Suppressor macrophage (primary cell): Measurements from ENCODE around the gene NIPA2.
A peak's percentile ranks its signal among the peaks of the same experiment; 100 is the strongest.

Experiments
- DNase-seq, 4 experiments: peaks; one replicate each; pipeline ENCODE4 v3.0.0-alpha.2; 2020 to 2022

Gene NIPA2

DNA sequence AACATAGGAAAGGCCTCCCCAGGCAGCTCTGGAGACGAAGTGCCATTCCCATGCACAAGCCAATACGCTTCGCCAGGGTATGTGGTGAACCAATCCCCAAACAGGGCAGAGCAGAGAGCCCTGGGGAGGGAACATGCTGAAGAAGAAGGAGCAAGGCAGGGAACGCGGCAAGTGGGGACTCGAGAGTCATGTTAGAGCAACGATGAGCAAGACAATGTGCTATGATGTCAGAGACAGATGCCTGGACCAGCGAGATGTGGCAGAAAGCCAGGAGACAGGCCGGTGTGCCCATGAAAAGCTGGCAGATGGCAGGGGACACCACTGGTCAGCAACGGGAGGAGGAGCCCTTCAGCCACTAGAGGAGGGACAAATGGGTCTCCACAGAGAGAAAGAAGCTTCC lies 39.6 kb downstream of the NIPA2 start:
- no peak for DNase-seq

DNA sequence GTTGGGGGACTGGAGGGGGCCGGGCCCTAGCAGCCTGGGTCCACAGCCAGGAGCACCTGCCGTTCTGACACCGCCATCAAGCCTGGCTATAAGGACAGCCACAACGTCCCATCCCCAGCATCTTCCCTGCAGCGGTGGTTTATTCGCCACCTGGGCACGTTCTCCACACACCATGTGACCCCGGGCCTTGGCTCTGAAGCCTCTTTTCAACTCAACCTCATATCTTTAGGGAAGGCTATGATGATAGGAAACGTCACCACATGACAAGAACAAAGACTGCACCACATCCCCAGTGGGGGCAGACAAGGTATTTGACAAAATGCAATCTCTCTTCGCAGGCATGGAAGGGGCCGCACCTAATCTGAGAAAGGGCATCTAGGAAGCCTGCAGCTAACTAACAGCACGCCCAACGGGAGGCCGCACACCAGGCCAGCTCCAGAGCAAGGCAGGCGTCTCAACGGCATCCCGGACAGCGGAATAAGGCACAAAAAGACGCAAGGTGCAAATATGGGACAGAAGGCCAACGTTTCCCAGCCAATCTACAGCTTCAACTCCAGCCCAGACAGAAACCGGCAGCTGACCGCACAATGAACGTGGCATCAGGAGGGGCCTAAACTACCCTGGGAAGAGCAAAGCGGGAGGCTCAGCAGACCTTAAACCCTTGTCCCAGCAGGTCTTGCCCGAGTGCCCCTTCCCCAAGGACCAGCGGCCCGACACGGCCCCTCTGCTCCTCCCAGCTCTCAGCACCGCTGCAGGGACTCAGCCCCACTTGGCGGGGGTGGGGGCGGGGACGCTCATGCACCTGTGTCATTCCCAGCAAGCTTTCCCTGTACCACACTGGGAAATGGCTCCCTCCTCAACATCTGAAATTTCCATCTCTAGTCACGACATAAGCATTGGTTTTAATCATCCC lies 41.9 kb downstream of the NIPA2 start:
- no peak for DNase-seq

DNA sequence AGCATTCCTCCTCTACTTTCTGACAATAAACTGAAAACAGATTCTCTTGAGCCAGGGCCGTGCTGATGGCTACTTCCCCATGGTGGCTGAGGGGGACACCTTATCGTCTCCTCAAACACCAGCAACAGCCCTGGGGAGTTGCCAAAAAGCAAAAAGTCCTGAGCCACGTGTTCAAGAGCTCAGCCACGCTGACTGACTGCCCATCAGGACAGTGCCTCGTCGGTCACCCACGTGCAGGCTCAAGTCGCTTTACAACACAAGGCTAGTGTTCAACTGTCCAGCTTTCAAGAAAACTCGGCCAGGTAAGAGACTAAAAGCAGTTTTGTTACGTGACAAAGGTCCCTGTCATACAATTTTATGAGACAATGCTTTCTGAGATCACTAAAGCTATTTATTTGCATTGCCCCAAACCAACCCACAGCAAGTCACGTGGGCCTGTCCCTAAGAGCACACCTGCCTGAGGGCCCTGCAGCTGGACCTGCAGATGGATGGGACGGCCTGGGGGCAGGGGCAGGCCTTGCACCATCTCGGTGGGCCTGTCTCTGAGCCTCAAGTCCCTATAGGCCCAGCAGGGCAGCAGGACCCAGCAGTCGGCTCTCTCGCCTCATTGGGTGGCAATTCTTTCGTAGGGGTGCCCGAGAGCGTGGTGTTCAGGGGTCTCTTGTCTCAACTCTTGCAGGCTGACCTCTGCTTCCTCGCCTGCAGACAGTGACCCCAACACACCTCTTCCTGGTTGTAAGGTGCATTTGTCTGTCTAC lies 42.7 kb downstream of the NIPA2 start:
- no peak for DNase-seq

DNA sequence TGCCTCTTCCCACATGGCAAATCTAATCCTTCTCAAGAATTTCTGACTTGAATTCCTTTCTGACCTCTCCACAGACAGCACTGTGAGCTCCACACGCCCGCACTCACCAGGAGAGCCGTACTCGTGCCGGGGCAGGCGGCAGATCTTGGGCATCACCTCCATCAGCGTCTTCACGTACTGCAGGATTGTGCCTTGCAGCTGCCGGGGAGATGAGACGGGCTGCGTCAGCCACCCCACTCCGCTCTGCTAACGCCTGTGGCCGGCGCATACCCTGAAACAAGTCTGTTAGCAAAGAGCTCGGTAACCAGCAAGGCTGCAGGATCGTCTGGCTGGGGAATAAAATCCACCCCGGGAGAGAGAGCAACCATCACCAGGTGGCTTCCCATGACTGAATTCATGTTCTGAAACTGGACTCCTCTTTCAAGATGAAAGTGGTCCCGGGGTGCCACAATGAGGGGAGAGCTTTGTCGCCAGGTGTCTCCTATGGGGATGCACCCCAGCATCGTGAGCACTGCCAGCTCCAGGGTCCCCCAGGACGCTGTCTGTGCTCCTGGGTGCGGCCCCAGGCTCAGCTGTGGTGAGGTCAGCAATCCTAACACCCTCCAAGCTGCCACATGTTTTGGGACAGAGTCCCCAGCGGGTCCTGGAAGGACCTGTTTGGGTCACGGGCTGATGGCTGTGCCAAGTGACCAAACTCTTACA lies 43.4 kb downstream of the NIPA2 start:
- no peak for DNase-seq

DNA sequence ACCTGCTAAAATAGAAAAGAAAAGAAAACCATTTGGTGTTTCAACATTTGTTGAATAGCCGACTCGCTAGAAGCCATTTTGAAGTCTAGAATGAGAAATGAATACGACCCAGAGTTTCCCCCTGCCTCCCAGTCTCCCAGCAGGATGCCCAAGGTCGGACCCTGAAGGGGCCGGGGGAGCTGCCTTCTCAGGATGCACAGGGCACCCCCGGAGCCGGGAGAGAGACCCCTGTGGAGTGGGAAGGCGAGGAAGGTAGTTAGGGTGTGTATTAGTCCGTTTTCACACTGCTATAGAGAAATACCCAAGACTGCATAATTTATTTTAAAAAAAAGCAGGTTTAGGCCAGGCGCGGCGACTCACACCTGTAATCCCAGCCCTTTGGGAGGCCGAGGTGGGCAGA lies 44.7 kb downstream of the NIPA2 start:
- DNase-seq = no peak

DNA sequence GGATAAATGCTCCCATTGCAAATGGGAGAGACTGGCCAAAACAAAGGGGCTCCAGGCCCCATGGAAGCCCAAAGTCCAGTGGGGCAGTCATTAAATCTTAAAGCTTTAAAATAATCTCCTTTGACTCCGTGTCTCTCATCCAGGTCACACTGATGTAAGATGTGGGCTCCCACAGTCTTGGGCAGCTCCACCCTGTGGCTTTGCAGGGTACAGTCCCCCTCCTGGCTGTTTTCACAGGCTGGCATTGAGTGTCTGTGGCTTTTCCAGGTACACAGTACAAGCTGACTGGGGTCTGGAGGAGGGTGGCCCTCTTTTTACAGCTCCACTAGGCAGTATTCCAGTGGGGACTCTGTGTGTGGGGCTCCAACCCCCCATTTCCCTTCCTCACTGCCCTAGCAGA lies 45.9 kb downstream of the NIPA2 start:
- DNase-seq = no peak

DNA sequence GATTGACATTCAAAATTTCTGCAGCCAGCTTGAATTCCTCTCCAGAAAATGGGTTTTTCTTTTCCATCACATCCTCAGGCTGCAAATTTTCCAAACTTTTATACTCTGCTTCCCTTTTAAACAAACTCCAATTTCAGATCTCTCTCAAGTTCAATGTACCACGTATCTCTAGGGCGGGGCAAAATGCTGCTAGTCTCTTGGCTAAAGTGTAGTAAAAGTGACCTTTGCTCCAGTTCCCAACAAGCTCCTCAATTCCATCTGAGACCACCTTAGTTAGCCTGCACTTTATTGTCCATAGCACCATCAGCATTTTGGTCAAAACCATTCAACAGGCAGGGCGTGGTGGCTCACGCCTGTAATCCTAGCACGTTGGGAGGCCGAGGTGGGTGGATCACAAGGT lies 46.7 kb downstream of the NIPA2 start:
- DNase-seq = no peak

DNA sequence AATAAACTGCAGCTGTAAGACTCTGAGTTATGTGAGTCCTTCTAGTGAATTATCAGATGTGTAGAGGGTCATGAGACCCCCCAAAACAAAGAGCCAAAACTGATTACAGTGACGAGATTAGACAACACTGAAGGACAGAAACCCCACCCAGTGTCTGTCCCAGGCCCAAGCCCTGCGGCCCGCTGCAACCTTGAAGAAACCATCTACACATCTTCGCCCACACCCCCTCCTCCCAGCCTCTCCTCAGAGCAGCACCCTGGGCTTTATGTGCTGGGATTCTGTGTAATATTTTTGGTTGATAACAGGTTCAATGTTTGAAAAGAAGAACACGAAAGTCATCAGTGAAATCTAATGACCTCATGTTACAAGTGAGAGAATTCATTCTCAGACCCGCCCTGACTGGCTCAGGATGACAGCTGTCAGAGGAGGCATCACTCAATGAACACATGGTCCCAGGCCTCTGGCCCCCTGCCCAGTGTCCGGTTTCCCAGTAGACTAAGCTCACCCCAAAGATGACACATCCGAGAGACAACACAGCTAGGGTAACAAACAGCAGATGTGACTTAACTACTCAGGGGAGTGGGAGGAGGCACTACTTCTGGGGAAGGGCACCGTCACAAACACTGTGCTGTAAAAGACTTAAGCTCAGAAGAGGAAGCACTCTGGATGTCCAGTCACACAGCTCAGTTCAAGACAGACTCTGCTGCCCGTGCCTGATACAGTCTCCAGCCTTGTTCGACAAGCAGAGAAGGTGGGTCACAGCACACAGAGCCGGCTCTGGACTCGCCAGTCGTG lies 48.9 kb downstream of the NIPA2 start:
- peak; percentile 86 to 96 (median 90) for DNase-seq

DNA sequence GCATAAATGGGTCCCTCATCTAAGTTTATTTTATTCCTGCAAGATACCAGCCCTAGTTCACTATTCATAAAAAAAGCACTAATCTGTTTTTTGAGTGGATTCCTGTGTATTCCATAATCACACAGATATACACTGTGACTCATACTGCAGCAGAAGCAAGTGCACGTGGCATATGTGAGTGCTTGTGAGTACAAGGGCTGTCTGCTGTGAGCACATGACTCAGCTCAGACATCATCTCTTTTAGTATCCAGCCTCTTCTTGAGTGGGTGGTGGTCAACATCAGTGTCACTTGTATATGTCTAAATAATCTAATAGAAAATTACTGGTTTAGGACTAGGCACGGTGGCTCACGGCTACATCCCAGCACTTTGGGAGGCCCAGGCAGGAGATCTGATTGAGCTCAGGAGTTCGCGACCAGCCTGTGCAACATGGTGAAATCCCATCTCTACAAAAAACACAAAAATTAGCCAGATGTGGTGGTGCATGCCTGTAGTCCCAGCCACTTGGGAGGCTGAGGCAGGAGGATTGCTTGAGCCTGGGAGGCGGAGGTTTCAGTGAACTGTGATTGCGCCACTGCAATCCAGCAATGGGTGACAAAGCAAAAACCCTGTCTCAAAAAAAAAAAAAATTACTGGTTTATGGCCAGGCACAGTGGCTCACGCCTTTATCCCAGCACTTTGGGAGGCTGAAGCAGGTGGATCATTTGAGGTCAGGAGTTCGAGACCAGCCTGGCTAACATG lies 49.8 kb downstream of the NIPA2 start:
- DNase-seq = peak; percentile 77 to 94 (median 83)

DNA sequence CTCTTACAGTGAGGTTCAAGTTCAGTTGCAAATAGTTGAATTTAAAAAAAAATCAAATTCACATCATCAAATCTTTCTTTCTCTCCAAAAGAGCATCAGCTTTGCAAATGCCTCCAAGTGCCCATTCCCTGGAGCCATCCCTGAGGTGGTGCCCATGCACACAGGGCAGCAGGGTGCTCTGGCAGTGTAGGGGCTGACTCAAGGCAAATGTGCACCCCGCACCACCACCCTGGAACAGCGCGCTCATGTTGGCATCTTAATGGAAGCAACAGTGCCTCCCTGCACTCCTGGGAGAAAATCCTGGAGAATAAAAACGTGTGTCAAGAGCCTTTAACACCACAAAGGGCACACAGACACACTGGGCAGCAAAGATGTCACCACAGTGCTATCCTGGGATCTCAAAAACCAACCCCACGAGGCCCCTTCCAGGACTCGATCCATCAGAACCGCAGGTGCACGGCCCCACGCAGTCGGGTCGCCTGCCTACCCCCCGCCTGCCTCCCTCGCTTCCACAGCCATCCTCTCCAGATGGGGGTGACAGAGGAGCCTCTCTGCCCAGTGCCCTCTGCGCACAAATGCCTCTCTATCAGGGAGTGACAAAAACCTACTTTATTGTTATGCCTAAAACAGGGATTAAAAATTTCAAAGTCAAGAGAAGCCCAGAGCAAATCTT lies 50.8 kb downstream of the NIPA2 start:
- DNase-seq = no peak

DNA sequence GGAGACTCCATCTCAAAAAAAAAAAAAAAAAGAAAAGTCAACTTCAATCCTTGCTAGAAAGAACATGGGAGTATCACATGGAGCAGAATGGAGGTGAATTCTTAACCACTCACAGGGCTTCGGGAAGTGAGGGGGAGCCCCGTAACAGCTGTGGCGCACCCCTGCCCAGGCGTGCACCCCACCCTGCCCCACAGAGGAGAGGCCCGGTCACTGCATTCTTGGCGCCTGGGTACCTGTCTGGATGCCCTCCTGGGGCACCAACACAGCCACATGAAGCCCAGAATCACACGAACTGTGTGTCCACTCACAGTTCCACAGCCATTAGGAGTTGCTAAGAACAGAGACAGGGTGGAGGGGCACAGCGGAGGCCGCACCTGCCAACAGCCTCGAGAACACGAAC lies 51.8 kb downstream of the NIPA2 start:
- no peak for DNase-seq

DNA sequence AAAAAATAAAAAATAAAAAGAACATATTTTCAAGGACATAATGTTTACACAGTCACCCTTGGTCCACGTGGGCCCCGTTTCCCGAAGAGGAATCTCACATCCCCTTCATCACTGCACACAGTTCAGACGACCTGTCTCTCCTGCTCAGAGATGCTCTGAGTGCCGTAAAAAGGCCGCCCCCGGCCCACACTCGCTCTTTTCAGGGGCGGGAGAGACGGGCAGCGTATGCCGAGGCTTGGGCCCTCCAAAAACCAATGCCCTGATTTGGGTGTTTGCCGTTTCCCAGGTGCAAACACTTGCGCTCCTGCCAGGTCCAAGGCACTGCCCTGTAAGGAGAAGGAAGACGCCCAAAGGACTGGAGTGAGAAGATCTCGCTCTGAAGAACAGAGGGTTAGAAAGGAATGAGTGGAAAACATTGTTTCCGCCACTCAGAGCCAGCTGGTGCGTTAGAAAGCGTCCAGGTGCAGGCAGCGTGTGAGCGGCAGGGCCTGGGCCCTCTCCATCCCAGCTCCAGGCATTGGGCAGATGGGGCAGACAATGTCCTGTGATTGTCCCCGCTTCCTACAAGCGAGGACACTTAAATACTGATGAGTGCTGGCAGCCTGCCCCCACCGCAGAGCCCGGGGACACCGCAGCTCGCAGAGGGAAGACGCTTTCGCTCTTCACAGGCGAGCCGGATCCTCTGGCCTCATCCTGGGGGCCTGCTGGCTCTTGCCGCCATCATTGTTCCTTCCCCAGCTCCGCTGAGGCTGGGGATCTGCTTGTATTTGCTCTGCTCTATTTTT lies 53.2 kb downstream of the NIPA2 start:
- no peak for DNase-seq

DNA sequence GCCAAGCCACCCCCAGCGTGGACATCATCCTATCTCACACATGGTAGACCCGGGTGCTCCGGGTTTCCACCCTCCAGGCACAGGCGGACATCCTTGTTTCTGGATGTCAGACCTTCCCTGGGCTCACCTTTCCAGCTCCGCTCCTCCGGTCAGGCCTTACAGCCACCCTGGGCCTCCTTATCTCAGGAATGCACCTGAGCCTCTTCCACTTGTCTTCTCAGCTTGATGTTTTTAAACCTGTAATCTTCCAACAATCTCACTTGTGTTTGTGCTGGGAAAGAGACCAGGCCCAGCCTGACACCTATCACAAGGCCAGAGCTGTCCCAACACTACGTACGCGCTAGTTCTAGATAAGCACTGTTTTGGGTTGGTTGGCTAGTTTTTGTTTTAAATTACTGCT lies 53.9 kb downstream of the NIPA2 start:
- DNase-seq = no peak

DNA sequence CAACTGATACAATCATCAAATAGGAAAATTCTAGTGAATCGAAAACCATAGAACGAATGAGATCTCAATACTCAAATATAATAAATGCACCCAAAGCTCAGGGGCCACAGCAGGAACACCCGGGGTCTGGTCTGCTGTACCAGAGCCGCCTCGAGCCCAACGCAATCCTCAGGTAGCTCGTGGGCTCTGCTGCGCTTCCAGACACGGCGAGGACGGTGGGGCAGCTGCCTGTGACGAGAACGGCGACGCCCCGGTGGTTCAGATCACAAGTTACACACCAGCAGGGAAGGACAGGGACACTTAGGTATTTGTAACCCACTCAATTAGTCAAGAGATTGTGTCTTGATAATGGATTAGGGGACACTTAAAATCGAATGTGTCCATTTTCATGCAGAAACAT lies 54.6 kb downstream of the NIPA2 start:
- DNase-seq = no peak

DNA sequence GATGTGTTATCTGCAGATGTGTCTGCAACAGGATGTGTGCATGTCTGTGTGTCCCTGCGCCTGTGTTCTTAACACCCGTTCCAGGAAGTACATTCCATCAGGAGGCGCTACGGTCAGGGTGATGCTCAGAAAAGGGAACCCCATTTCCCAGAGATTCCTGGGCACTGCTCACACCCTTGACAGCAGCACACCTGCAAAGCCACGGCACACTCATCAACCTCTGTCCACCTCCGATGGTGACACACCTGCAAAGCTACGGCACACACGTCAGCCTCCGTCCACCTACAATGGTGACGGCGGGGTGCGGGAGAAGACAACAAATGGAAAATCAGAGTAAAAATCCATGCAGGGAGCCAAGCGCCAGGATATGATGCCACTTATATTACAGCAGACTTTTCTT lies 55.4 kb downstream of the NIPA2 start:
- DNase-seq = no peak

DNA sequence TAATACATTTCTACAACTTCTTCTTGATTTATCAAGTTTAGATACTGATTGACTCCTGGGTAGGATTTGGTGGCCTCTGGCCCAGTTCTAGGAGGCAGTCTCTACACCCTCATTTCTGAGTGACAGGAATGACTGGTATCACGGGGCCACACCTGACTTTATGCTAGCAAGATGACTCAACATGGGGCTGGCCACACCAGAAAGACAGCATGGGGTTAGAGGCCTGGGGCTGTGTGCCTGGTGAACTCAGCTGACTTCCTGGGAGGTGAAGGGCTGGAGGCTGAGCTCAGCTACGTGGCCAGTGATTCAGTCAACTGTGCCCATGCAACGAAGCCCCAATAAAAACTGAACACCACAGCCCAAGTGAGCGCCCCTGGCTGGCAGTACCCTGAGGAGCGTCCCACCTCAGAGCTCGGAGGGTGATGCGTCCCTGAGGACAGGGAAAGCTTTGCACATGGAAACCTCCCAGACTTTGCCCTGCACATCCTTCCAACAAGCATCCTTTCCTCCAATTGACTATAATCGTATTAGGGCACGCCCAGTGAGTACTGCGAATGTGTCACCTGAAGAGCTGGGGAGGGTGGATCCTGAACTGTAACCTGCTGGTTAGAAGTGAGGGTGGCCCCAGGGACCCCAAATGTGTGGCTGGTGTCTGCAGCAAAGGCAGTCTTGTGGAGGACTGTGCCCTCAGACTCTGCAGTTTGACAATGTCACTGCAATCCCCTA lies 57.2 kb downstream of the NIPA2 start:
- peak; percentile 31 to 68 (median 48) for DNase-seq

DNA sequence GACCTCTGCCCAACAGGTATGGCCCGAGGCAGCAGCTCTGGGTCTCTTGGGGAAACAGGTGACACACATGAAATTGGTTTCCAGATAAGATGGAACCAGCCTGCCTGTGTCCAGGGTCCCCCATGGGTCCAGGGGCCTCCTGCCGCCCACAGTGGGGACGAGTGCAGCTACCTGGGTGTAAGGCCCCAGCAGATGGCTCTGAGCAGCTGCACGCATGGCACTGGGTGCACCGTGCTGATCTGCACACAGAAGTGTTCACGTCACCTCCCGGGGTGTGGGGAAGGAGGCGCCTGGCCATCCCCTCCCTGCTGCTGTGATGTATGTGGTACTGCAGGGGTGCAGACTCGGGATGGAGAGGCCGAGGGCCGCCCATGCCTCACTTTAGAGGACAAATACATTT lies 63.6 kb downstream of the NIPA2 start:
- DNase-seq = no peak

DNA sequence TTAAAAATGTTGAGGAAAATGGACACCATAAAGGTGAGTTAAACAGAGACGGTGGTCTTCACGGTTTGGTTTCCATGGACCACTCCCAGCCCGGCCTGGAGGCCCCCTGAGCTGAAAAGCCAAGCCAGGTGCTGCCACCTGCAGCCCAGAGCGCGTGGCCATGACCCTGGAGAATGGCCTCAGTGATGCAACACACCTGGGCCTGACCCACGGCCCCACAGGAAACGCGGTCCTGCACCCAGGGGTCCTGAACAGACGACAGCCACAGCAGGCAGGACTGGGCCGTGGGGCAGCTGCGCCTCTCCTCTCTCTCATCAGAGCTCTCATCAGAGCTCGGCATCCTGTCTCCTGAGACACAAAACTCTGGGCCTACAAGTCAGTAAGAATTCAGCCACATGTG lies 64.1 kb downstream of the NIPA2 start:
- DNase-seq = no peak

DNA sequence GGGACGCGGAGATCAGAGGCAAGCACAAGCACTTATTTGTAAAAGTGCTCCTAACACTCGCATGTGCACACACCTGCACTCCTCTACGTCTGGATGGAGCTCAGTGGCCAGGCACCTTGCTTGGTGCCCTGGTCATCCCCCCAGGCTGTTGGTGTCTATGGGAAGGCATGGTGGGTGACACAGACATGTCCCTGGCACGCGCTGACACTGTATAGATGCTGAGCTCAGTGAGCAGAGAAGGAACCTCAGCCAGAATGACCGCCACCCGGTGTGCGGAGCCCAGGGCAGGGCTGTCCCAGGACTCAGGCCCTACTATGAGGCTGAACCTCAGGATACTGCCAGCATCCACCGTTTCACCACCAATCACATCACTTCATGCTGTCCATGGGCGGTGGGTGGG lies 64.5 kb downstream of the NIPA2 start:
- no peak for DNase-seq

DNA sequence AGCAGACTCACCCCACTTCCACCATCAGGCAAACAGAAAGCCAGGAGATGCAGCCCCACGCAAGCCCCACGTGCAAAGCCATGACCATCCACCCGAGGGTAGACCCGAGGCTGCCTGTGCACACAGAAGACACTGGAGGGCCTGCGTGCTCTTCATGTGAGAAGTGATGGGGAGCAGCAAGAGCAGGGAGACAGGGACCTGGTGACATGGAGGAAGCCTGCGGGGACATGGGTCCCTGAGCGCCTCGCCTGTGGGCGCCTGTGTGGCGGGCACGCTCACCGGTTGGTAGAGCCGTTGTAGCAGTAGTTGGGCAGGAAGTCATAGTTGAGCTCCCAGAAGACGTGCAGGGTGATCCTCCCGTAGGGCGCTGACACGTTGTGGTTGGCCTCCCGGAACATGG lies 65.0 kb downstream of the NIPA2 start:
- DNase-seq = no peak
